ENCODE results near the gene CELSR1. TPM values are rescaled to one million over a fixed set of nuclear protein-coding genes. Genes with fewer than 3 reads are reported as not detected.

The CELSR1 gene
- total RNA-seq, 2 donors from 2014 or later = 1.5 to 6.7 TPM

GRCh38 chr22:46534901-46535630 lies 2.4 kb downstream of the CELSR1 start:
- H3K9me3 ChIP-seq = no peaks in the 10 kb centered on the region
- peaks cover 12% of the 10 kb centered on the region in 2 donors for H3K4me1 ChIP-seq (ENCODE audit: control insufficient read depth in 1 of 2, low read depth in 2 of 2)
- no peak overlapping the region for H3K4me3 ChIP-seq
- no peak for TF ChIP-seq CTCF (IDR thresholded peaks at IDR 0.05)
- H3K27ac ChIP-seq = no peak overlapping the region
- peaks cover 9% of the 10 kb centered on the region for H3K27me3 ChIP-seq (replicated peaks; ENCODE audit: insufficient read depth)
- ATAC-seq (ENCODE audit: insufficient number of reproducible peaks, low FRiP score, low read depth) (no peak), DNase-seq (ENCODE audit: low spot score) (no peak)
- H3K36me3 ChIP-seq = no peaks in the 10 kb centered on the region

GRCh38 chr22:46534177-46534776 lies 3.1 kb downstream of the CELSR1 start:
- Histone ChIP-seq H3K4me1 (ENCODE audit: control insufficient read depth in 1 of 2, low read depth in 2 of 2) (peaks cover 12% of the 10 kb centered on the region in 2 donors), H3K9me3 (no peaks in the 10 kb centered on the region), H3K4me3 (no peak overlapping the region), H3K27ac (no peak overlapping the region), H3K36me3 (no peaks in the 10 kb centered on the region), H3K27me3 (replicated peaks; ENCODE audit: insufficient read depth) (peaks cover 9% of the 10 kb centered on the region)
- ATAC-seq (ENCODE audit: insufficient number of reproducible peaks, low FRiP score, low read depth) (no peak), DNase-seq (ENCODE audit: low spot score) (no peak)
- TF ChIP-seq CTCF (IDR thresholded peaks at IDR 0.05) = no peak

GRCh38 chr22:46533070-46533833 lies 4.2 kb downstream of the CELSR1 start:
- H3K27me3 ChIP-seq (replicated peaks; ENCODE audit: insufficient read depth) = peaks cover 4% of the 10 kb centered on the region
- H3K36me3 ChIP-seq = no peaks in the 10 kb centered on the region
- H3K4me1 ChIP-seq (ENCODE audit: control insufficient read depth in 1 of 2, low read depth in 2 of 2) = peaks cover 7 to 8% of the 10 kb centered on the region in 2 donors
- H3K4me3 ChIP-seq = no peak overlapping the region
- H3K27ac ChIP-seq = no peak overlapping the region
- no peak for DNase-seq (ENCODE audit: low spot score)
- no peak for TF ChIP-seq CTCF (IDR thresholded peaks at IDR 0.05)
- H3K9me3 ChIP-seq = no peaks in the 10 kb centered on the region
- no peak for ATAC-seq (ENCODE audit: insufficient number of reproducible peaks, low FRiP score, low read depth)

- DNase-seq (ENCODE audit: low spot score) = no peak
Observed at GRCh38 chr22:46532416-46532815, 5.0 kb downstream of the CELSR1 start.

More at GRCh38 chr22:46532416-46532815, 5.0 kb downstream of the CELSR1 start:
- Histone ChIP-seq H3K27me3 (replicated peaks; ENCODE audit: insufficient read depth) (no peaks in the 10 kb centered on the region), H3K27ac (no peak overlapping the region), H3K4me1 (ENCODE audit: control insufficient read depth in 1 of 2, low read depth in 2 of 2) (no peaks in the 10 kb centered on the region), H3K9me3 (no peaks in the 10 kb centered on the region), H3K4me3 (no peak overlapping the region), H3K36me3 (no peaks in the 10 kb centered on the region)
- ATAC-seq (ENCODE audit: insufficient number of reproducible peaks, low FRiP score, low read depth) = no peak
- TF ChIP-seq CTCF (IDR thresholded peaks at IDR 0.05) = no peak

Data from thoracic aorta (tissue), 2 donors.